ENCODE measurements around the gene PLEKHG4B. TPM values are rescaled to one million over a fixed set of nuclear protein-coding genes. Genes with fewer than 3 reads are reported as not detected.
"Not testable (repeated sequence)": the region's sequence is repeated elsewhere in the genome, so short reads cannot be mapped to it uniquely, and the experiment has no call there.

The PLEKHG4B gene
- total RNA-seq, 4 donors from 2014 or later = 0.18 to 2.5 (median 0.19) TPM; not detected in 1

GRCh38 chr5:217494-218456, 125.8 kb downstream of the PLEKHG4B start, which contains the start of the genes CCDC127 and SDHA:
TSS of gene CCDC127 (minus strand) at chr5:218153. CDS start at chr5:216849, 1,304 bp downstream.
TSS of gene SDHA (plus strand) at chr5:218320. CDS start at chr5:218356, 36 bp downstream.
- H3K27ac ChIP-seq = peak within 1 kb of the TSS; percentile 95
- H3K36me3 ChIP-seq = not testable (repeated sequence)

GRCh38 chr5:218457-219291, 126.7 kb downstream of the PLEKHG4B start:
- peak; percentile 47 to 72 (median 66) for DNase-seq
- H3K9me3 ChIP-seq = no peaks in the 10 kb centered on the region

More at GRCh38 chr5:217494-218456, 125.8 kb downstream of the PLEKHG4B start, which contains the start of the genes CCDC127 and SDHA:
- H3K9me3 ChIP-seq, H3K27me3 ChIP-seq: not testable (repeated sequence)
- TF ChIP-seq POLR2A (IDR thresholded peaks at IDR 0.05) (peak; percentile 80 to 89), CTCF (IDR thresholded peaks at IDR 0.05) (peak in 2 of 6 experiments; percentile 9 to 17)
- Histone ChIP-seq H3K4me1 (peaks cover 0 to 27% (median 5%) of the 10 kb centered on the region in 4 donors), H3K4me3 (peak within 1 kb of the TSS; percentile 79 to 97 (median 88))
- peak; percentile 93 to 98 (median 97) for DNase-seq

DNA sequence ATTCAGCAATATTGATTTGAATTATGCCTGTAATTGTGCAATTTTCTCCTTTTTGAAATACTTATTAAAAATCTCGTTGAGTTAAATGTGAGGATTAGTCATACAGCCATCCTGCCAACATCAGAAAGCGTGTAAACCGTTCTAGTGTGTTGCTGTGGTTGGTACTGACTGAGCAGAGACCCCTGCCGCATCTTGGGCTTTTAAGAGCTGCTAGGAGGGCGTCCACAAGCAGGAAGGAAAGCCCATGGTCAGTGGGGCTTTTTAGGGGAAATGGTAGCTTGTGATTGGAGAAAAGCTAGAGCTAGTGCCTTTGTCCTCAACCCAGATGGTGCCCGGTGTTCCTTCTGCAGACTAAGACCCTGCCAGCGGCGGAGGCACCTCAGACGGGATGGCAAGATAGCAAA, 127.5 kb downstream of the PLEKHG4B start:
- TF ChIP-seq POLR2A (IDR thresholded peaks at IDR 0.05) (no peak), CTCF (IDR thresholded peaks at IDR 0.05) (no peak)
- peak overlapping the region; percentile 95 for H3K27ac ChIP-seq
- DNase-seq = peak; percentile 52 to 56 (median 53)
- peaks cover 0 to 31% (median 5%) of the 10 kb centered on the region in 4 donors for H3K4me1 ChIP-seq
- H3K27me3 ChIP-seq = no peaks in the 10 kb centered on the region
- H3K36me3 ChIP-seq = peaks cover 0 to 8% (median 0%) of the 10 kb centered on the region in 3 donors
- H3K9me3 ChIP-seq = no peaks in the 10 kb centered on the region
- peak overlapping the region; percentile 79 to 97 (median 88) for H3K4me3 ChIP-seq

More at GRCh38 chr5:218457-219291, 126.7 kb downstream of the PLEKHG4B start:
- H3K27me3 ChIP-seq = no peaks in the 10 kb centered on the region
- H3K4me1 ChIP-seq = peaks cover 0 to 31% (median 5%) of the 10 kb centered on the region in 4 donors
- no peaks in the 10 kb centered on the region for H3K36me3 ChIP-seq
- TF ChIP-seq CTCF (IDR thresholded peaks at IDR 0.05) (peak in 2 of 6 experiments; percentile 5 to 14), POLR2A (IDR thresholded peaks at IDR 0.05) (no peak)
- H3K27ac ChIP-seq = peak overlapping the region; percentile 95
- H3K4me3 ChIP-seq = peak overlapping the region; percentile 79 to 97 (median 88)

- peaks cover 0 to 28% (median 5%) of the 10 kb centered on the region in 4 donors for H3K4me1 ChIP-seq
- DNase-seq = no peak
- TF ChIP-seq CTCF (IDR thresholded peaks at IDR 0.05) = no peak
- no peak for TF ChIP-seq POLR2A (IDR thresholded peaks at IDR 0.05)
- H3K9me3 ChIP-seq = no peaks in the 10 kb centered on the region
- no peaks in the 10 kb centered on the region for H3K27me3 ChIP-seq
- peak overlapping the region; percentile 79 to 97 (median 88) for H3K4me3 ChIP-seq
- peaks cover 0 to 13% (median 0%) of the 10 kb centered on the region in 3 donors for H3K36me3 ChIP-seq
- peak overlapping the region; percentile 95 for H3K27ac ChIP-seq
These were observed 128.0 kb downstream of the PLEKHG4B start for GRCh38 chr5:219991-220390.

GRCh38 chr5:222951-223715, 131.2 kb downstream of the PLEKHG4B start:
- DNase-seq, H3K27ac ChIP-seq: not testable (repeated sequence)
- peaks cover 0 to 20% (median 5%) of the 10 kb centered on the region in 4 donors for H3K4me1 ChIP-seq

More at GRCh38 chr5:222951-223715, 131.2 kb downstream of the PLEKHG4B start:
- not testable (repeated sequence) for H3K4me3 ChIP-seq, H3K9me3 ChIP-seq, H3K27me3 ChIP-seq
- peaks cover 0 to 43% (median 0%) of the 10 kb centered on the region in 3 donors for H3K36me3 ChIP-seq
